HG03342 (cell line): ENCODE results near the gene IL1RAPL1.

Experiments
- ATAC-seq: cut with Tn5 transposase; IDR thresholded peaks from one replicate; pipeline ENCODE4 v1.9.1; 2021; ENCODE audit warnings: mild to moderate bottlenecking, moderate library complexity; ENCODE audit not compliant: unreplicated experiment

The IL1RAPL1 gene

GRCh38 chrX:28946846-28947245, 359.6 kb downstream of the IL1RAPL1 start:
- no peak for ATAC-seq

- no peak for ATAC-seq
Measured at GRCh38 chrX:28960063-28960462, 372.8 kb downstream of the IL1RAPL1 start.

- ATAC-seq: no peak
Measured at GRCh38 chrX:28966331-28966730, 379.1 kb downstream of the IL1RAPL1 start.

- ATAC-seq: no peak
Measured at GRCh38 chrX:28969126-28969525, 381.9 kb downstream of the IL1RAPL1 start.

- no peak for ATAC-seq
Measured at GRCh38 chrX:28979877-28980276, 392.6 kb downstream of the IL1RAPL1 start.

- no peak for ATAC-seq
Measured at GRCh38 chrX:28981952-28982351, 394.7 kb downstream of the IL1RAPL1 start.

- no peak for ATAC-seq
Measured at GRCh38 chrX:28988246-28988645, 401.0 kb downstream of the IL1RAPL1 start.

- ATAC-seq: no peak
Measured at GRCh38 chrX:28997706-28998463, 410.6 kb downstream of the IL1RAPL1 start.

- no peak for ATAC-seq
Measured at GRCh38 chrX:28998609-28999135, 411.4 kb downstream of the IL1RAPL1 start.

GRCh38 chrX:29012867-29013266, 425.6 kb downstream of the IL1RAPL1 start:
- ATAC-seq: no peak

GRCh38 chrX:29023207-29023606, 436.0 kb downstream of the IL1RAPL1 start:
- no peak for ATAC-seq

- ATAC-seq: no peak
Measured at GRCh38 chrX:29024871-29025270, 437.6 kb downstream of the IL1RAPL1 start.

- ATAC-seq: no peak
Measured at GRCh38 chrX:29039501-29039900, 452.3 kb downstream of the IL1RAPL1 start.

GRCh38 chrX:29040160-29040559, 452.9 kb downstream of the IL1RAPL1 start:
- ATAC-seq: no peak

GRCh38 chrX:29042341-29042740, 455.1 kb downstream of the IL1RAPL1 start:
- no peak for ATAC-seq

- no peak for ATAC-seq
Measured at GRCh38 chrX:29043746-29044145, 456.5 kb downstream of the IL1RAPL1 start.

- ATAC-seq: no peak
Measured at GRCh38 chrX:29044423-29045184, 457.4 kb downstream of the IL1RAPL1 start.

GRCh38 chrX:29065477-29065876, 478.2 kb downstream of the IL1RAPL1 start:
- no peak for ATAC-seq

GRCh38 chrX:29066516-29066915, 479.3 kb downstream of the IL1RAPL1 start:
- no peak for ATAC-seq

- no peak for ATAC-seq
Measured at GRCh38 chrX:29067351-29067750, 480.1 kb downstream of the IL1RAPL1 start.

GRCh38 chrX:29071525-29072320, 484.5 kb downstream of the IL1RAPL1 start:
- ATAC-seq: no peak
